ENCODE results near the gene MEIS2.

DNA sequence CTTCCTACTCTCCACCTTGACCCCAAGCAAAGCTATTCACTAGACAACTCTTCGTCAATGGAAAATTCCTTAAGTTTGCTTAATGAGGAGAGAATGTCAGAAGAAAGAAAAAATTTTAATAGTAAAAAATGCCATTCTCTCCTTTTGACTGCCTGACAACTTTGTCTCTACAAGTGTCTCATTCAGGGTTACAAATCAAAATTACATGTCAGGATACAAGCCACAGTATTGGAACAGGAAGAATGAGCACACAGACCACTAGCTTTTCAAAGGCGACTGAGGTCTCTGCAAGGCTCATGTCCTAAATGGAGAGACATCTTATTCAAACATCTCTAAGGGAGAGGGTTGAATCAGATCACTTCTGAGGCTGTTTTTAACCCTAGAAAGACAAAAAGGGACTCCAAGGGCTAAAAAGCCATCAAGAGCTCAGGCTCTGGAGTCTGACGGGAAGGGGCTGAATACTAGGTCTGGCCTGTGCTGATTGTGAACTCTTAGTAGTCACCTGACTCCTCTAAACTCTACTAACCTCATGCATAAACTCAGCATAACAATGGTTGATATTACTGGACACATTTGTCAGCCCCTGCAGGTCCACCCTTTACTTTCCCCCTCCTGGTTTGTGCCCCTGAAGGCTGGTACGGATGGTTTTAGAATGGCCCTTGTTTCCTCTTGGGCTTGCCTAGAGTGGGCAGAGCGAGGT is 12.8 kb upstream of the MEIS2 start:
- TF ChIP-seq, protein P1, sequence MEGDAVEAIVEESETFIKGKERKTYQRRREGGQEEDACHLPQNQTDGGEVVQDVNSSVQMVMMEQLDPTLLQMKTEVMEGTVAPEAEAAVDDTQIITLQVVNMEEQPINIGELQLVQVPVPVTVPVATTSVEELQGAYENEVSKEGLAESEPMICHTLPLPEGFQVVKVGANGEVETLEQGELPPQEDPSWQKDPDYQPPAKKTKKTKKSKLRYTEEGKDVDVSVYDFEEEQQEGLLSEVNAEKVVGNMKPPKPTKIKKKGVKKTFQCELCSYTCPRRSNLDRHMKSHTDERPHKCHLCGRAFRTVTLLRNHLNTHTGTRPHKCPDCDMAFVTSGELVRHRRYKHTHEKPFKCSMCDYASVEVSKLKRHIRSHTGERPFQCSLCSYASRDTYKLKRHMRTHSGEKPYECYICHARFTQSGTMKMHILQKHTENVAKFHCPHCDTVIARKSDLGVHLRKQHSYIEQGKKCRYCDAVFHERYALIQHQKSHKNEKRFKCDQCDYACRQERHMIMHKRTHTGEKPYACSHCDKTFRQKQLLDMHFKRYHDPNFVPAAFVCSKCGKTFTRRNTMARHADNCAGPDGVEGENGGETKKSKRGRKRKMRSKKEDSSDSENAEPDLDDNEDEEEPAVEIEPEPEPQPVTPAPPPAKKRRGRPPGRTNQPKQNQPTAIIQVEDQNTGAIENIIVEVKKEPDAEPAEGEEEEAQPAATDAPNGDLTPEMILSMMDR (IDR thresholded peaks at IDR 0.05; ENCODE audit: low read length): no peak
- no peak for TF ChIP-seq EZH2 (IDR thresholded peaks at IDR 0.05; ENCODE audit: borderline replicate concordance, low read length)

Measured in OCI-LY1 (cell line).